GM18951 (cell line): Measurements from ENCODE around the gene PHTF1.

Experiments used
- POLR2A ChIP-seq: IDR thresholded peaks from 4 replicates; pipeline ENCODE4 v1.6.1; 2011; ENCODE audit warnings: mild to moderate bottlenecking; ENCODE audit not compliant: insufficient read length, insufficient read depth; ENCODE audit errors: extremely low read depth
- in situ Hi-C: fragments of 300-500 bp; cut with MboI; formaldehyde crosslinking; loops from one replicate; pipeline ENCODE4 v1.12.0; 2022; ENCODE audit warnings: low sequenced_read_pairs, mixed read lengths, inconsistent platforms; ENCODE audit not compliant: unreplicated experiment

The PHTF1 gene

DNA sequence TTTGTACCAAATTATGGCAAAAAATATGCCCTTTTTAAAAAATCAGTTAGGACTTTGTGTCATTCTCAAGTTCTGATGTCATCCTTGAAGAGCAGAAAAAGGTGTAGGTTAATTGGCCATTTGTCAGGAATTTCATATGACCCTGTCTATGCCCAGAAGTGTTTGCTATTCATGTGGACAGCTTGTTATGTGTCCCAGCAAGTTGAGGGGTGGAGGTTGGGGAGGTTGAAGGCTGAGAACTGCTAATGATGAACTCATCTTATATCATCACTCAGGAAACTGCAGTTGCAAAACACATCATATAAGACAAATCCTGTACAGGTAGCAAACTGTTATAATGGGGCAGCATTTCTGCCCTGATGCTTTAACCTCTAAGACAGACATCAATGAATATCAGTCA, 106.5 kb downstream of the PHTF1 start:
- TF ChIP-seq POLR2A, result no peak
- in situ Hi-C loops, result no loop called here

DNA sequence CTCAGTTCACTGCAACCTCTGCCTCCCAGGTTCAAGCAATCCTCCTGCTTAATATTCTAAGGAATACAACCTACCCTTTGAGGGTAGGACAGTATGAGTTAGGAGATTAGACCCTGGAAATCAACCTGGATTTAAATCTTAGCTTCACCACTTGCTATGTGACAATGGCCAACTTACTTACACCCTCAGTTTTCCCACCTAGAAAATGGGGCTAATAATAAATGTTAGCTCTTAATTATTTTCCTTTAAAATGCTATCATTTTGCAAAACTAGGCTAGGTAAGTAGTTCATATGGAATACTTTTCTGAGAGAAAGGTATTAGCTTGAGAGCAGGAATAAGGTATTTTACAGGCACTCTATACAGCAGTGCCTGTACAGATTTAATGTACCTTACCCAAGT, 110.8 kb downstream of the PHTF1 start:
- TF ChIP-seq POLR2A, result no peak

DNA sequence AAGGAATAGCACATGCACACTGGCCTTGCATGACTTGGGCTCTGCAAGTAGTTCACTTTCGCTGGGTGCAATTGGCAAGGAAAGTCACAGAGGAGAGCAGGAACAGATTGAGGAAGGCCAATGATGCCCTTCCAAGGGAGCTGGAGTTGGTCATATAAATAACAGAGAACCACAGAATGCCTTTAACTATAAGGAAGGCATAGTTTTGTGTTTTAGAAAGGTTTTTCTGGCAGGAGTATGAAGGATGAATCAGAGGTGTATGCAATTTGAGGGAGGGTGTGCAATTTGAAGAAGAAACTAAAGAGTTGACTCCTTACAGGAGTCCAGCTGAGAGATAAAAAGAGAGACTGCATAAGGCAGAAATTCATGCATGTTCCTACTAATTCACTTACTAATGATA, 112.1 kb downstream of the PHTF1 start:
- no peak for TF ChIP-seq POLR2A
- in situ Hi-C loops, result no loop called here

More for the DNA sequence above, 110.8 kb downstream of the PHTF1 start:
- in situ Hi-C loops, result no loop called here
